DMS53 (cell line): ENCODE results near the gene CUL5.
"Not testable (repeated sequence)": the region's sequence is repeated elsewhere in the genome, so short reads cannot be mapped to it uniquely, and the experiment has no call there.

Experiments
- DNase-seq: peaks from one replicate; lab custom pipeline; 2025; lab: John Stamatoyannopoulos, UW

CUL5 gene

GRCh38 chr11:108112057-108112456, 103.4 kb downstream of the CUL5 start:
- DNase-seq = peak; percentile 96

- peak; percentile 92 for DNase-seq
Measured at GRCh38 chr11:108115500-108116140, 106.9 kb downstream of the CUL5 start.

- peak; percentile 77 for DNase-seq
Measured at GRCh38 chr11:108117746-108118371, 109.2 kb downstream of the CUL5 start.

DNA sequence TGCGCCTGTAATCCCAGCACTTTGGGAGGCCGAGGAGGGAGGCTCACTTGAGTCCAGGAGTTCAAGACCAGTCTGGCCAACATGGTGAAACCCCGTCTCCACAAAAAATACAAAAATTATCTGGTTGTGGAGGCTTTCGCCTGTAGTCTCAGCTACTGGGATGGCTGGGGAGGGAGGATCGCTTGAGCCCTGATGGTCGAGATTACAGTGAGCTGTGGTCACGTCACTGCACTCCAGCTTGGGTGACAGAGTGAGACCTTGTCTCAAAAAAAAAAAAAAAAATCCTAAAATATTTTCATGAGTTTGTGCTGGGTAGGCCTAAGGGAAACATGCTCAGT, 112.2 kb downstream of the CUL5 start:
- DNase-seq = not testable (repeated sequence)

DNA sequence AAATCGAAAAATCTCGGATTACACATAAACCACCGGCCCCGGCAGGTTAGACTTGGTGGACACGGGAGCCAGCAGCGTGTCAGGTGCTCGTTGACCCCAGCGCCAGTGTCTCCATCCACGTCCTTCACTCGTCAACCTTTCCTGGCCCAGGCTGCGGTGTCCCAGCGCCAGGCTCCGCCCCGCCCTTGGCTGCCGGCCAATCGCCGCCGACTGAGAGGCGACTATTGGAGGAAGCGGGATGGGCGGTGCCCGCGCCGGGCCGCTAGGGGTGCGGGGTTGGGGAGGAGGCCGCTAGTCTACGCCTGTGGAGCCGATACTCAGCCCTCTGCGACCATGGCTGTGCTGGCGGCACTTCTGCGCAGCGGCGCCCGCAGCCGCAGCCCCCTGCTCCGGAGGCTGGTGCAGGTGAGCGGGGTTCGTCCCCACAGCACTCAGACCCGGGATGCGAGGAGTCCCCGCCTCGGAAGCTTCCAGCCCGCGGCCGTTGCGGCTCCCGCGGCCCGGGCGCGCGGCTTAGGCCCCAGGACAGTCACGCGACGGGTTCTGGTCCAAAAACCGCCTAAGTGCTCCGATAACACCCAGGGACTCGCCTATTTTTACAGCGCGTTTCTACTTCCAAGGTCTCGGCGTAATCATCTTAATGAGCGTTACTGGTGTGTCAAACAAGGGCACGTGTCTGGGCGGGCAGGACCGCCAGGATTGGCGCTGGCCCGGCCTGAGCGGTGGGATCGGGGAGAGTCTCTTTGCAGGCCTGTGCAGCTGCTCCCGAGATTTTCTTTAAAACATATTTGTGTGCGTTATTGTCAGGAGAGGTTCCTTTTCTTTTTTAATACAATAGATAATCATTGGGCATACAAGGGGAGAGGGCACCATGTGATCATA, 112.8 kb downstream of the CUL5 start, which contains the start of gene ACAT1:
Gene ACAT1 (plus strand): TSS at position 294 of the 882 bp plus-strand sequence. CDS start 40 bp downstream, at position 334.
- peak; percentile 97 for DNase-seq

DNA sequence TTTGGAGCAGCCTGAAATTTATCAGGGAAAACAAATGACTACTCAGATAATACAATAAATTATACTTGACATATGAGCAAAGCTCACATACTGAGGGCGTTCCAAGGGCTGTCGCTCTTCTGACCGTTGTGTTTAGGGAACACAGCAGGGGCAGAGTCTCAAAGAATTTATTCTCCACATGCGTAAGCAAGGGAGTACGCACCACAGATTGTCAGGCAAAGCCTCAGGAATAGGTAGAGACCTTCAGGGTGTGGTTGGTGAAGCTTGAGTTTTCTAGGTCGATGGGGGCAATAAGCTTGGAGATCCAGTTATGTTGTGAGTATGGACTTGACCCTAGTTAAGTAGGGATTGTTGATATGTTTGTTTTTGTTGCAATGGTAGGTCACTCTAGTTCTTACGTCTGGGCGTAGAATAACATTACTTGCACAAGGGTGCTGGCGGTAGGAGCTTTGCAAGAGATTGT, 113.5 kb downstream of the CUL5 start:
- DNase-seq = peak; percentile 46

DNA sequence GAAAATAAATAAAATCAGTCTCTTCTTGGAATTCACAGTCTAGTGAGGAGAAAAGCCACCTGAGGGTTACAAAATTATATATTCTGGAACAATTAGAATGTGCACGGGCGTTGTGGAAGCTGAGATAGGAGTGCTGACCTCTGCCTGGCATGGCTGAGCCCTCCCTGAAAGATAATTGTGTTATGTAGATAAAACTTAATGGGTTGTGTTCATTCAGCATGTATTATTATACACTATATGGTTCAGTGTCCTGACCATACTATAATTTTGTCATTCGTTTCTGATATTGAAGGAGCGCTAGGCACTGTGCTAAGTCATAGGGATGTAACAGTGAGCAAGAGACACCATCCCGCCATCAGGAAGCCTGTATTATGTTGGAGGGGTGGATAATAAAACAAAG, 116.4 kb downstream of the CUL5 start:
- DNase-seq = no peak

DNA sequence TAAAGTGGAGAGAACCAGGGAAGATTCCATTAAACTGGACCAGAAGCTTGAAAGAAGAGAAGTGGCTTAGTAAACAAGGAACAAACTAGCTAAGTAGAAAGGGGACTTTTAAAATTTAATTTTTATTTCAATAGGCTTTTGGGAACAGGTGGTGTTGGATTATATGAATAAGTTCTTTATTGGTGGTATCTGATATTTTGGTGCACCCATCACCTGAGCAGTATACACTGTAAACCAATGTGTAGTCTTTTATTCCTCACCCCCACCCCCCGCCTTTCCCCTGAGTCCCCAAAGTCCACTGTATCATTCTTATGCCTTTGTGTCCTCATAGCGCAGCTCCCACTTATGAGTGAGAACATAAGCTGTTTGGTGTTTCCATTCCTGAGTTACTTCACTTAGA, 120.1 kb downstream of the CUL5 start:
- DNase-seq = no peak

- no peak for DNase-seq
Measured at GRCh38 chr11:108131993-108132392, 123.3 kb downstream of the CUL5 start.

- not testable (repeated sequence) for DNase-seq
Measured at GRCh38 chr11:108132993-108133538, 124.4 kb downstream of the CUL5 start.

- no peak for DNase-seq
Measured at GRCh38 chr11:108135845-108136544, 127.3 kb downstream of the CUL5 start.

GRCh38 chr11:108137212-108137611, 128.5 kb downstream of the CUL5 start:
- DNase-seq = no peak

DNA sequence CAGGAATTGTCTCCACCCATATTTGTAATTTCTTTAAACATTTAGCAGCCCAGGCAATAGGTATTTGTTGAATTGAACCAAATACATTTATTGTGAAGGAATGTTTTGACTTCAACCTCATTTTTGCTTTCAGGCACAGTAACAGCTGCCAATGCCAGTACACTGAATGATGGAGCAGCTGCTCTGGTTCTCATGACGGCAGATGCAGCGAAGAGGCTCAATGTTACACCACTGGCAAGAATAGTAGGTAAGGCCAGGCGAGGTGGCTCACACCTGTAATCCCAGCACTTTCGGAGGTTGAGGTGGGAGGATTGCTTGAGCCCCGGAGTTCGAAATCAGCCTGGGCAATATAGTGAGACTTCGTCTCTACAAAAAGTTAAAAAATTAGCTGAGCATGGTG, 133.6 kb downstream of the CUL5 start:
- DNase-seq = no peak

DNA sequence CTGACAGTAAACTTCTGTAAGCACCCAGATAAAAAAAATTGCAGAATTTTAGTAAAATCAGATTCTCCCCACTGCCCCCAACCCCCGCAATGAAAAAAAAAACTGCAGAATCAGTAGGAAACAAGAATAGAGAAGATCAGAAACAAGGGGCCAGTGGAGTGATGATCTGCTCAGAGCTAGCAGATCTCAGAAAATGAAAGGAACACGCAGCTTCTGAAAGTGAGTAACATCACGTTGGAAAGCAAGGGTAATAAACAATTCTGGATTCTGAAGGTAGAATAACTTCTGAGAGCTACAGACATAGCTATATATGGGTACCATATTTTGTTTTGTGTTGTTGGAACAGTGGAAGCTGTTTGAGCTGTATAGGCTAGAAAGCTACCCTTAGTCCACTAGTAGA, 135.9 kb downstream of the CUL5 start:
- no peak for DNase-seq

GRCh38 chr11:108147150-108147549, 138.5 kb downstream of the CUL5 start:
- DNase-seq = no peak

DNA sequence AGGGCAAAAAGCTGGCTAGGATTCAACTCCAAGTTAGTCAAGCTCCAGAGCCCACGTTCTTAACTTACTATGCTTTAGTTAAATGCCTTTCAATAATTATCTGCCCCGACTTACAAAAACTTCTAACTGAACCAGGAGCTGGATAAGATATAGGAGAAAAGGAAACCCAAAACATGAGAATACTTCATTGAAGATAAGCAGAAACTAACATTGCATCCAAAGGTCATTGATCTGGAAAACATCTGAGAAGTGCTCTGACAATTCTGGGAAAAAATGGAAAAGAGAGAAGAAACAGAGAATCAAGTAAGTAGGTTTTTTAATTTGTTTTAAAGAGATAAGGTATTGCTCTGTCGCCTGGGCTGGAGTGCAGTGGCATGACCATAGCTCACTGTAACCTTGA, 139.9 kb downstream of the CUL5 start:
- no peak for DNase-seq

GRCh38 chr11:108154591-108154990, 145.9 kb downstream of the CUL5 start:
- DNase-seq = no peak
